DOHH2 (cell line): ENCODE measurements around the gene GSTM5.

ENCODE experiments used
- H3F3A ChIP-seq: fragments of 200-600 bp; sonication (generic), shearing (Covaris generic); 2 replicates; pipeline ENCODE4 v1.6.0; 2016; ENCODE audit warnings: antibody characterized with exemption, mild to moderate bottlenecking; ENCODE audit not compliant: control insufficient read depth, insufficient read depth
- H3K27ac ChIP-seq: fragments of 200-600 bp; sonication (generic); 2 replicates; pipeline ENCODE4 v1.5.1; 2014; ENCODE audit warnings: low read depth, mild to moderate bottlenecking, low read length, moderate library complexity
- H3K27me3 ChIP-seq: fragments of 200-600 bp; sonication (generic); 2 replicates; pipeline ENCODE4 v1.6.1; 2014; ENCODE audit warnings: mild to moderate bottlenecking, low read length, mixed read lengths; ENCODE audit not compliant: control insufficient read depth
- H3K36me3 ChIP-seq: fragments of 200-600 bp; sonication (generic); 2 replicates; pipeline ENCODE4 v1.6.1; 2014; ENCODE audit warnings: mild to moderate bottlenecking, low read length, moderate library complexity, mixed read lengths; ENCODE audit not compliant: control insufficient read depth
- H3K4me1 ChIP-seq: fragments of 200-600 bp; sonication (generic); 2 replicates; pipeline ENCODE4 v1.6.1; 2014; ENCODE audit warnings: mild to moderate bottlenecking, low read length, mixed read lengths; ENCODE audit not compliant: control insufficient read depth
- H3K4me2 ChIP-seq: fragments of 200-600 bp; sonication (generic); 2 replicates; pipeline ENCODE4 v1.6.0; 2014; ENCODE audit warnings: mild to moderate bottlenecking, low read length, moderate library complexity
- H3K4me3 ChIP-seq: fragments of 200-600 bp; sonication (generic); 2 replicates; pipeline ENCODE4 v1.5.1; 2014; ENCODE audit warnings: mild to moderate bottlenecking, low read length, mixed read lengths
- H3K79me2 ChIP-seq: fragments of 200-600 bp; sonication (generic); 2 replicates; pipeline ENCODE4 v1.6.1; 2014; ENCODE audit warnings: mild to moderate bottlenecking, low read length, mixed read lengths; ENCODE audit not compliant: control insufficient read depth
- H3K9me2 ChIP-seq: fragments of 200-600 bp; sonication (generic); replicated peaks from 2 replicates; pipeline ENCODE4 v1.6.1; 2014; ENCODE audit warnings: mild to moderate bottlenecking, low read length, mixed read lengths; ENCODE audit not compliant: control insufficient read depth
- H3K9me3 ChIP-seq: fragments of 200-600 bp; sonication (generic); 2 replicates; pipeline ENCODE4 v1.6.1; 2014; ENCODE audit warnings: antibody characterized with exemption, low read length, mixed read lengths; ENCODE audit not compliant: control insufficient read depth, insufficient read depth
- H4K20me1 ChIP-seq: fragments of 200-600 bp; sonication (generic); 2 replicates; pipeline ENCODE4 v1.6.0; 2014; ENCODE audit warnings: low read depth, mild to moderate bottlenecking, antibody characterized with exemption, low read length, moderate library complexity; ENCODE audit not compliant: control insufficient read depth, insufficient read depth
- CTCF ChIP-seq: fragments of 200-600 bp; sonication (generic); IDR thresholded peaks from one replicate; pipeline ENCODE4 v1.5.1; 2014; ENCODE audit warnings: antibody characterized with exemption, mild to moderate bottlenecking, low read depth, low read length; ENCODE audit not compliant: poor library complexity, severe bottlenecking
- EZH2phosphoT487 ChIP-seq: fragments of 200-600 bp; sonication (generic); IDR thresholded peaks from 2 replicates; pipeline ENCODE4 v1.6.1; 2017; ENCODE audit warnings: borderline replicate concordance, mild to moderate bottlenecking, antibody characterized with exemption, low read length, moderate library complexity, mixed read lengths

The GSTM5 gene

GRCh38 chr1:109724933-109725332 lies 12.9 kb downstream of the GSTM5 start:
- H3K79me2 ChIP-seq: no peaks in the 10 kb centered on the region
- H3K4me3 ChIP-seq: no peak overlapping the region
- H3K4me1 ChIP-seq: no peaks in the 10 kb centered on the region
- no peaks in the 10 kb centered on the region for H3K36me3 ChIP-seq
- no peaks in the 10 kb centered on the region for H3K9me2 ChIP-seq
- H3K9me3 ChIP-seq: no peaks in the 10 kb centered on the region
- TF ChIP-seq CTCF (no peak), EZH2phosphoT487 (no peak)
- H3K27me3 ChIP-seq: peaks cover 15% of the 10 kb centered on the region
- no peak overlapping the region for H3K27ac ChIP-seq
- H3F3A ChIP-seq: no peaks in the 10 kb centered on the region
- no peaks in the 10 kb centered on the region for H4K20me1 ChIP-seq
- no peak overlapping the region for H3K4me2 ChIP-seq

- Histone ChIP-seq H3K4me1 (no peaks in the 10 kb centered on the region), H4K20me1 (no peaks in the 10 kb centered on the region), H3K36me3 (no peaks in the 10 kb centered on the region), H3K4me2 (no peak overlapping the region), H3F3A (no peaks in the 10 kb centered on the region), H3K9me2 (no peaks in the 10 kb centered on the region), H3K9me3 (no peaks in the 10 kb centered on the region), H3K27ac (no peak overlapping the region), H3K4me3 (no peak overlapping the region), H3K79me2 (no peaks in the 10 kb centered on the region), H3K27me3 (peaks cover 18% of the 10 kb centered on the region)
- no peak for TF ChIP-seq EZH2phosphoT487
- TF ChIP-seq CTCF: no peak
Measured at GRCh38 chr1:109725510-109725909, 13.5 kb downstream of the GSTM5 start.

- H3K4me2 ChIP-seq: no peak overlapping the region
- H3K36me3 ChIP-seq: no peaks in the 10 kb centered on the region
- H3K27me3 ChIP-seq: peaks cover 15% of the 10 kb centered on the region
- no peak overlapping the region for H3K27ac ChIP-seq
- H3K4me3 ChIP-seq: no peak overlapping the region
- no peaks in the 10 kb centered on the region for H4K20me1 ChIP-seq
- no peaks in the 10 kb centered on the region for H3K4me1 ChIP-seq
- H3K9me3 ChIP-seq: no peaks in the 10 kb centered on the region
- H3K9me2 ChIP-seq: no peaks in the 10 kb centered on the region
- no peaks in the 10 kb centered on the region for H3K79me2 ChIP-seq
- H3F3A ChIP-seq: no peaks in the 10 kb centered on the region
- TF ChIP-seq CTCF: no peak
- no peak for TF ChIP-seq EZH2phosphoT487
Measured at GRCh38 chr1:109726007-109726406, 14.0 kb downstream of the GSTM5 start.

GRCh38 chr1:109726728-109727373 lies 14.8 kb downstream of the GSTM5 start:
- H4K20me1 ChIP-seq: no peaks in the 10 kb centered on the region
- H3K79me2 ChIP-seq: no peaks in the 10 kb centered on the region
- peaks cover 15% of the 10 kb centered on the region for H3K27me3 ChIP-seq
- no peak overlapping the region for H3K27ac ChIP-seq
- no peaks in the 10 kb centered on the region for H3K9me2 ChIP-seq
- H3K4me3 ChIP-seq: no peak overlapping the region
- H3K36me3 ChIP-seq: no peaks in the 10 kb centered on the region
- no peaks in the 10 kb centered on the region for H3F3A ChIP-seq
- TF ChIP-seq EZH2phosphoT487: no peak
- no peak for TF ChIP-seq CTCF
- no peaks in the 10 kb centered on the region for H3K9me3 ChIP-seq
- H3K4me1 ChIP-seq: no peaks in the 10 kb centered on the region
- H3K4me2 ChIP-seq: no peak overlapping the region
